HepG2 (cell line): Measurements from ENCODE around the gene PCSK5. TPM values are rescaled to one million over a fixed set of nuclear protein-coding genes. Genes with fewer than 3 reads are reported as not detected.

Source experiments
- ATAC-seq: fragments of 200-7000 bp; cut with Tn5 transposase; 3 replicates; pipeline ENCODE4 v1.9.1; 2020; ENCODE audit warnings: mild to moderate bottlenecking, moderate library complexity
- BruUV-seq: library from RNA; stranded (reverse); fragments of 400-500 nt; replicated peaks from 2 replicates; lab custom pipeline; 2021; lab: Mats Ljungman, UMichigan
- CTCF ChIA-PET: fragments of 300-600 bp; formaldehyde crosslinking; extraction: SDS; loops from one replicate; lab custom pipeline; 2021; ENCODE audit warnings: low total read pairs, inconsistent platforms, low intra/inter-chr PET ratio; lab: Yijun Ruan, JAX
- POLR2A ChIA-PET: fragments of 350-600 bp; sonication (Branson Sonifier 250); formaldehyde crosslinking; loops from one replicate; lab custom pipeline; 2020; ENCODE audit warnings: antibody characterized with exemption, inconsistent platforms; lab: Yijun Ruan, JAX
- DNase-seq: peaks from one replicate; pipeline ENCODE4 v3.0.0-alpha.2; 2015; ENCODE audit warnings: low spot score
- FAIRE-seq: peaks from 3 replicates; lab custom pipeline; 2011; peaks lifted over from hg19 to GRCh38; lab: Jason Lieb, UNC
- H2AFZ ChIP-seq: one replicate; pipeline ENCODE4 v1.6.1; 2011; ENCODE audit warnings: low read length, inconsistent platforms
- H3K27ac ChIP-seq: fragments of 300-600 bp; 3 replicates; pipeline ENCODE4 v1.8.0; 2011; ENCODE audit warnings: mixed run types, mild to moderate bottlenecking, mixed read lengths, low read length, inconsistent platforms; ENCODE audit not compliant: insufficient read depth; ENCODE audit errors: extremely low read length
- H3K27me3 ChIP-seq, 2 experiments: fragments of 200-600 bp in 1 of 2; 2 replicates in 1 of 2; 3 replicates in 1 of 2; pipeline versions ENCODE4 v1.6.0 to v1.8.0; 2011; ENCODE audit warnings: low read length in 2 of 2, mild to moderate bottlenecking in 2 of 2, moderate library complexity in 2 of 2, inconsistent platforms in 1 of 2; ENCODE audit not compliant: insufficient read depth in 2 of 2, control insufficient read depth in 1 of 2
- H3K36me3 ChIP-seq, 2 experiments: fragments of 200-600 bp in 1 of 2; replicated peaks in 1 of 2; 2 replicates in 1 of 2; 3 replicates in 1 of 2; pipeline versions ENCODE4 v1.5.1 to v1.8.0; 2011; ENCODE audit warnings: low read length in 2 of 2, inconsistent platforms in 1 of 2; ENCODE audit not compliant: insufficient read depth in 2 of 2, control insufficient read depth in 1 of 2
- H3K4me1 ChIP-seq: 2 replicates; pipeline ENCODE4 v1.5.1; 2012; ENCODE audit warnings: low read length, inconsistent platforms; ENCODE audit not compliant: insufficient read depth
- H3K4me2 ChIP-seq: 2 replicates; pipeline ENCODE4 v1.6.0; 2011; ENCODE audit warnings: low read depth, low read length, inconsistent platforms
- H3K4me3 ChIP-seq, 3 experiments: fragments of 200-600 bp in 1 of 3; sonication (generic), shearing (Covaris generic) in 1 of 3; replicated peaks in 1 of 3; 2 replicates each; pipeline ENCODE4 v1.5.1; 2011 to 2016; ENCODE audit warnings: low read length in 3 of 3, inconsistent platforms in 2 of 3, low read depth in 2 of 3, mild to moderate bottlenecking in 2 of 3, control low read depth in 1 of 3, mixed read lengths in 1 of 3; ENCODE audit not compliant: insufficient read depth in 1 of 3
- H3K79me2 ChIP-seq: one replicate; pipeline ENCODE4 v1.6.1; 2011; ENCODE audit warnings: low read length, inconsistent platforms; ENCODE audit not compliant: insufficient read depth
- H3K9ac ChIP-seq: 2 replicates; pipeline ENCODE4 v1.6.0; 2011; ENCODE audit warnings: mild to moderate bottlenecking, low read depth, low read length, inconsistent platforms; ENCODE audit not compliant: insufficient read depth
- H3K9me3 ChIP-seq: 2 replicates; pipeline ENCODE4 v1.5.1; 2012; ENCODE audit warnings: mild to moderate bottlenecking, low read length
- H4K20me1 ChIP-seq: 2 replicates; pipeline ENCODE4 v1.6.0; 2011; ENCODE audit warnings: inconsistent platforms, mild to moderate bottlenecking, low read length, moderate library complexity; ENCODE audit not compliant: insufficient read depth
- CBX5 ChIP-seq: sonication (generic); formaldehyde crosslinking; IDR thresholded peaks from 2 replicates; pipeline ENCODE4 v1.4.0; 2020; ENCODE audit warnings: missing genetic modification reagents, borderline replicate concordance
- ELF1 ChIP-seq: sonication (generic); formaldehyde crosslinking; IDR thresholded peaks from 2 replicates; pipeline ENCODE4 v1.4.0; 2020; ENCODE audit warnings: missing genetic modification reagents
- GABPB1 ChIP-seq: IDR thresholded peaks from 2 replicates; pipeline ENCODE4 v1.6.1; 2016; ENCODE audit warnings: mild to moderate bottlenecking, missing genetic modification reagents, moderate library complexity, missing compliant biosample characterization
- JDP2 ChIP-seq: sonication (generic); formaldehyde crosslinking; IDR thresholded peaks from 2 replicates; pipeline ENCODE4 v1.8.1; 2022; ENCODE audit warnings: missing genetic modification reagents, borderline replicate concordance
- MLLT10 ChIP-seq: sonication (generic); formaldehyde crosslinking; IDR thresholded peaks from 2 replicates; pipeline ENCODE4 v1.4.0; 2020; ENCODE audit warnings: missing genetic modification reagents
- PPARG ChIP-seq: conservative IDR thresholded peaks from 2 replicates; pipeline ENCODE4 v1.6.1; 2016; ENCODE audit warnings: missing biosample characterization, missing genetic modification reagents
- RXRB ChIP-seq: IDR thresholded peaks from 2 replicates; pipeline ENCODE4 v1.6.1; 2016; ENCODE audit warnings: borderline replicate concordance, missing genetic modification reagents, missing compliant biosample characterization
- SAFB2 ChIP-seq: sonication (generic); formaldehyde crosslinking; IDR thresholded peaks from 2 replicates; pipeline ENCODE4 v1.5.1; 2020; ENCODE audit warnings: missing genetic modification reagents, low read depth, mild to moderate bottlenecking, borderline replicate concordance
- SAP130 ChIP-seq: IDR thresholded peaks from 2 replicates; pipeline ENCODE4 v1.6.1; 2016; ENCODE audit warnings: low read depth
- WIZ ChIP-seq: sonication (generic); formaldehyde crosslinking; IDR thresholded peaks from 2 replicates; pipeline ENCODE4 v1.5.1; 2020; ENCODE audit warnings: mild to moderate bottlenecking, missing genetic modification reagents
- ZNF180 ChIP-seq: sonication (generic); formaldehyde crosslinking; IDR thresholded peaks from 2 replicates; pipeline ENCODE4 v1.4.0; 2020; ENCODE audit warnings: low read depth, missing genetic modification reagents, borderline replicate concordance
- ZNF367 ChIP-seq: sonication (generic); formaldehyde crosslinking; IDR thresholded peaks from 2 replicates; pipeline ENCODE4 v1.4.0; 2020; ENCODE audit warnings: missing genetic modification reagents, borderline replicate concordance
- WGBS: methylation state at CpG from one replicate; pipeline ENCODE4 v1.1.6; 2017; ENCODE audit warnings: low lambda C conversion rate; 5-methylcytosine and 5-hydroxymethylcytosine counted together
- in situ Hi-C: cut with HindIII; loops from 2 replicates; pipeline ENCODE4 v1.10.0; 2017; ENCODE audit warnings: low pct_unique_long_range_greater_than_20kb; ENCODE audit not compliant: extremely low pct_ligation_motif_present
- intact Hi-C: fragments of 100-400 bp; cut with micrococcal nuclease; formaldehyde crosslinking; loops from one replicate; pipeline ENCODE4 v1.10.0; 2022; ENCODE audit not compliant: unreplicated experiment
- polyA plus RNA-seq, 8 experiments: library from polyadenylated mRNA; depleted of rRNA in 3 of 8; stranded (reverse) in 7 of 8; unstranded in 1 of 8; fragments of >200 nt; fragmentation: Illumina TruSeq in 4 of 8; extraction: Trizol in 4 of 8; gene quantifications; 2 replicates each; pipeline versions ENCODE4 v1.2.1 to v1.2.3, GENCODE V29; 2011 to 2016; ENCODE audit warnings: low read depth in 4 of 8, missing spikeins in 1 of 8, mixed read lengths in 1 of 8; ENCODE audit not compliant: insufficient read depth in 1 of 8
- total RNA-seq, 5 experiments: library from RNA; depleted of rRNA; stranded (reverse); fragments of >200 nt; fragmentation: Illumina TruSeq; extraction: Trizol; gene quantifications; 2 replicates each; pipeline ENCODE4 v1.2.3, GENCODE V29; 2016; ENCODE audit warnings: low read depth in 1 of 5
- TF ChIP-seq, protein P1 (sequence below): IDR thresholded peaks from 2 replicates; pipeline ENCODE4 v1.6.1; 2016

The PCSK5 gene
- total and polyA plus RNA-seq, 2 of the 13 experiments (the other 11 are each of a cell fraction or from before 2014, with no cell fraction given): 0.55 to 0.66 TPM

DNA sequence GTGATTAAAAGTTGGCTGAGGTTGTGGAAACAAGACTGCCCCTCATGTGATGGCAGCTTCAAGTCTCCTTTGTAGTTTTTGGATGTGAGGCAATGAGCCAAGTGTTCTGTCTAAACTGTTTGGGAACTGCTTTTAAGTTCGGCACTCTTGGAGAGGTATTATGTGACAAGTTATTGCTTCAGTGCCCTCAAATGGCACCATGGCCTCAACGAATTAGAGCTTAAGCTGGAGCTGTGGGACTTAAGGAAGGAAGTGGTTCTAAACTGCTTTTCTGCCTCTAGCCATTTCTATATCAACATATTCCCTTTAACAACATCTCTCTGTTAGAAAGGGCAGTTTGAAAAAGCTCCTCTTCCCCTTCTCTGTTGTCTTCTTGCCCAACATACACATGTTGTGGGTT is 276.1 kb downstream of the PCSK5 start (continued):
- no peak for TF ChIP-seq JDP2 (CRISPR knock-in tag)
- no peak for TF ChIP-seq RXRB
- no peak for TF ChIP-seq CBX5
- no peak for TF ChIP-seq PPARG (CRISPR knock-in tag)
- TF ChIP-seq, all 625 proteins: peak for 0

GRCh38 chr9:76176171-76176570 is 285.7 kb downstream of the PCSK5 start:
- in situ Hi-C loops (no loop called here), intact Hi-C loops (no loop called here)
- H3K79me2 ChIP-seq: no peaks in the 10 kb centered on the region
- DNase-seq (no peak), ATAC-seq (no peak), FAIRE-seq (no peak)
- no peak overlapping the region for H3K4me2 ChIP-seq
- BruUV-seq: no TSS peak
- no peaks in the 10 kb centered on the region for H3K36me3 ChIP-seq
- no peaks in the 10 kb centered on the region for H3K27me3 ChIP-seq
- CTCF ChIA-PET: no interaction called here
- TF ChIP-seq MLLT10 (CRISPR knock-in tag) (no peak), WIZ (no peak), ZNF180 (CRISPR knock-in tag) (no peak), ELF1 (no peak), SAFB2 (CRISPR knock-in tag) (no peak), GABPB1 (CRISPR knock-in tag) (no peak), ZNF367 (CRISPR knock-in tag) (no peak), SAP130 (CRISPR knock-in tag) (no peak)
- TF ChIP-seq, protein P1, sequence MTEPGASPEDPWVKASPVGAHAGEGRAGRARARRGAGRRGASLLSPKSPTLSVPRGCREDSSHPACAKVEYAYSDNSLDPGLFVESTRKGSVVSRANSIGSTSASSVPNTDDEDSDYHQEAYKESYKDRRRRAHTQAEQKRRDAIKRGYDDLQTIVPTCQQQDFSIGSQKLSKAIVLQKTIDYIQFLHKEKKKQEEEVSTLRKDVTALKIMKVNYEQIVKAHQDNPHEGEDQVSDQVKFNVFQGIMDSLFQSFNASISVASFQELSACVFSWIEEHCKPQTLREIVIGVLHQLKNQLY (CRISPR knock-in tag): no peak
- H2AFZ ChIP-seq: no peak overlapping the region
- no peaks in the 10 kb centered on the region for H3K4me1 ChIP-seq
- H4K20me1 ChIP-seq: no peaks in the 10 kb centered on the region
- H3K9me3 ChIP-seq: no peaks in the 10 kb centered on the region
- H3K9ac ChIP-seq: no peak overlapping the region
- POLR2A ChIA-PET: no interaction called here
- no peak overlapping the region for H3K4me3 ChIP-seq
- 47% methylated on average over 1 of the region's 1 CpG for WGBS
- no peak overlapping the region for H3K27ac ChIP-seq
